GM12878 (cell line): Measurements from ENCODE around the gene PGLYRP4. TPM values are rescaled to one million over a fixed set of nuclear protein-coding genes. Genes with fewer than 3 reads are reported as not detected.

Source experiments
- DPF2 ChIP-seq: fragments of 450-650 bp; IDR thresholded peaks from 2 replicates; pipeline ENCODE4 v1.6.1; 2017; ENCODE audit warnings: mild to moderate bottlenecking
- EP300 ChIP-seq, 2 experiments: fragments of 150-350 bp in 1 of 2; IDR thresholded peaks; 2 replicates each; pipeline ENCODE4 v1.6.1; 2011 to 2012; ENCODE audit warnings: low read depth in 2 of 2, low read length in 2 of 2, borderline replicate concordance in 1 of 2, improper control_type of control experiment in 1 of 2, inconsistent platforms in 1 of 2; ENCODE audit not compliant: control insufficient read depth in 1 of 2
- FOXM1 ChIP-seq: IDR thresholded peaks from 2 replicates; pipeline ENCODE4 v1.6.1; 2012; ENCODE audit warnings: low read depth, mild to moderate bottlenecking, inconsistent platforms, low read length, moderate library complexity
- HDAC6 ChIP-seq: fragments of 200-600 bp; sonication (generic); IDR thresholded peaks from one replicate; pipeline ENCODE4 v1.8.0; 2017; ENCODE audit warnings: antibody characterized with exemption; ENCODE audit not compliant: unreplicated experiment
- JUNB ChIP-seq: IDR thresholded peaks from 2 replicates; pipeline ENCODE4 v1.6.1; 2016; ENCODE audit warnings: antibody characterized with exemption, mild to moderate bottlenecking
- NRF1 ChIP-seq: conservative IDR thresholded peaks from 2 replicates; pipeline ENCODE4 v1.6.1; 2011; ENCODE audit warnings: mild to moderate bottlenecking, low read depth, low read length, improper control_type of control experiment
- RBBP5 ChIP-seq: fragments of 200-600 bp; sonication (generic); conservative IDR thresholded peaks from 2 replicates; pipeline ENCODE4 v1.6.1; 2016
- SMAD1 ChIP-seq: fragments of 450-650 bp; IDR thresholded peaks from 2 replicates; pipeline ENCODE4 v1.6.1; 2018; ENCODE audit warnings: mild to moderate bottlenecking, low read depth; ENCODE audit not compliant: partially characterized antibody
- SMAD5 ChIP-seq: IDR thresholded peaks from 2 replicates; pipeline ENCODE4 v1.6.1; 2016; ENCODE audit warnings: antibody characterized with exemption, low read depth
- ZNF384 ChIP-seq: IDR thresholded peaks from 2 replicates; pipeline ENCODE4 v1.6.1; 2012; ENCODE audit warnings: low read depth, mild to moderate bottlenecking, low read length, improper control_type of control experiment, borderline replicate concordance
- polyA plus RNA-seq, 11 experiments: library from polyadenylated mRNA; depleted of rRNA in 4 of 11; unstranded in 6 of 11; stranded (reverse) in 5 of 11; fragments of >200 nt; fragmentation: Nextera tagmentation in 4 of 11; fragmentation: Illumina TruSeq in 1 of 11; extraction: Ambion mirVana in 4 of 11; extraction: Trizol in 1 of 11; gene quantifications; 1 replicate in 1 of 11; 2 replicates in 10 of 11; pipeline versions ENCODE4 v1.2.1 to v1.2.3, GENCODE V29; 2011 to 2016; ENCODE audit warnings: inconsistent platforms in 2 of 11, missing spikeins in 2 of 11, low read depth in 1 of 11
- total RNA-seq, 4 experiments: library from RNA; depleted of rRNA in 3 of 4; stranded (reverse); fragments of >200 nt in 3 of 4; fragmentation: Illumina TruSeq in 1 of 4; extraction: Trizol in 1 of 4; gene quantifications; 2 replicates each; pipeline versions ENCODE4 v1.2.1 to v1.2.3, GENCODE V29; 2013 to 2021
- TF ChIP-seq, protein P1 (sequence below): IDR thresholded peaks from 2 replicates; pipeline ENCODE4 v1.6.1; 2011; ENCODE audit warnings: mild to moderate bottlenecking, low read depth, low read length, moderate library complexity; ENCODE audit not compliant: insufficient replicate concordance
- TF ChIP-seq, protein P2 (sequence below): fragments of 450-650 bp; IDR thresholded peaks from 2 replicates; pipeline ENCODE4 v1.6.1; 2018; ENCODE audit warnings: borderline replicate concordance, mild to moderate bottlenecking; ENCODE audit not compliant: partially characterized antibody
- TF ChIP-seq, protein P3 (sequence below): IDR thresholded peaks from 2 replicates; pipeline ENCODE4 v1.6.1; 2012; ENCODE audit warnings: improper control_type of control experiment, low read depth, low read length; ENCODE audit not compliant: insufficient replicate concordance
- TF ChIP-seq, protein P4 (sequence below): fragments of 450-650 bp; IDR thresholded peaks from 2 replicates; pipeline ENCODE4 v1.6.1; 2016; ENCODE audit warnings: mild to moderate bottlenecking

PGLYRP4 gene
- total and polyA plus RNA-seq, 10 of the 15 experiments (the other 5 are each of a cell fraction or from before 2014, with no cell fraction given): 0.22 to 3.0 (median 0.44) TPM

DNA sequence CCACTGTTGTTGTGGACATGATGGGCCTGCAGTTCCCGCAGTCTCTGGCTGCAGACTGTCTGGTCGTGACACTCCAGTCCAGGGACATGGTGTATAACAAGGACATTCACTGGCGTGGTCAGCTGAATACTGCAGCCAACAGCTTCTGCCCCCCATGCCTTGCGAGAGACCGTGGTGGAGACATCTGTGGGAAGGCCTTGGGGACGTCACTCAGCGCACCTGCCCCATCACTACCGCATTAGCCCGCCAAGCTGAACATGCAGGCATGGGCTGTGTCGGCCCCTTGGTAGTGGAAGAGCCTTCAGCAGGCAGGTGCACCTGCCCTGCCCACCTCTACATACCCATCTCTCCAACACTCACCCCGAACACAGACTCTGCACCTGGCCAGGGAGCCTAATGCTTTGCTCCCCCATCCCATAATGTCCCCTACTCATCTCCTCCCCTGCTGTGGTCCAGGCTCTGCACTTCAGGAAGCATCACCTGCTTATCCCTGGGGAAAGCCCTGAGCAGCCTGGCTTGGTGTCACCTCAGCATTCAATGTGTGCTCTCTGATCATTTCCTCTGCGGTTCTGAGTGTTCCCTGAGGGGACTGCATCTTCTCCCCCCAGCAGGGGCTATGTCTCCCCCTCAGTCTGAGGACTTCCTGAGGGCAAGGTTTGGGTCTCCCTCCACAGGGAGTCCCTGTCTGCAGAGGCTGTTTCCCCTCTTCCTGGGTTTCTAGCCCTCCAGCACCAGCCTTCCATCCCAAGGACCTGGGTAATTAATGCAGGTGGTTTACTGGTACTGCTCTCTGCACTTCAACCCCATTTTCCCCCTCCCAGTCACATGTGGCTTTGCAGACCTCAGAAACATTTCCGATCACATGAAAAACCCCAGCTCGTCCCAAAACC, 3.2 kb downstream of the PGLYRP4 start (continued):
- TF ChIP-seq, protein P1, sequence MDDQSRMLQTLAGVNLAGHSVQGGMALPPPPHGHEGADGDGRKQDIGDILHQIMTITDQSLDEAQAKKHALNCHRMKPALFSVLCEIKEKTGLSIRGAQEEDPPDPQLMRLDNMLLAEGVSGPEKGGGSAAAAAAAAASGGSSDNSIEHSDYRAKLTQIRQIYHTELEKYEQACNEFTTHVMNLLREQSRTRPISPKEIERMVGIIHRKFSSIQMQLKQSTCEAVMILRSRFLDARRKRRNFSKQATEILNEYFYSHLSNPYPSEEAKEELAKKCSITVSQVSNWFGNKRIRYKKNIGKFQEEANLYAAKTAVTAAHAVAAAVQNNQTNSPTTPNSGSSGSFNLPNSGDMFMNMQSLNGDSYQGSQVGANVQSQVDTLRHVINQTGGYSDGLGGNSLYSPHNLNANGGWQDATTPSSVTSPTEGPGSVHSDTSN: no peak
- TF ChIP-seq EP300 (IDR thresholded peaks at IDR 0.05; ENCODE audit: borderline replicate concordance in 1 of 2, control insufficient read depth in 1 of 2, low read depth in 2 of 2, low read length in 2 of 2) (peak; percentile 29 to 36; a peak in 3 of 4 replicates), NRF1 (no peak), SMAD5 (no peak), JUNB (no peak), ZNF384 (no peak), FOXM1 (no peak), HDAC6 (no peak), RBBP5 (no peak), SMAD1 (no peak), DPF2 (peak; percentile 77; the same call in 1 of the 2 replicates)
- TF ChIP-seq, protein P2, sequence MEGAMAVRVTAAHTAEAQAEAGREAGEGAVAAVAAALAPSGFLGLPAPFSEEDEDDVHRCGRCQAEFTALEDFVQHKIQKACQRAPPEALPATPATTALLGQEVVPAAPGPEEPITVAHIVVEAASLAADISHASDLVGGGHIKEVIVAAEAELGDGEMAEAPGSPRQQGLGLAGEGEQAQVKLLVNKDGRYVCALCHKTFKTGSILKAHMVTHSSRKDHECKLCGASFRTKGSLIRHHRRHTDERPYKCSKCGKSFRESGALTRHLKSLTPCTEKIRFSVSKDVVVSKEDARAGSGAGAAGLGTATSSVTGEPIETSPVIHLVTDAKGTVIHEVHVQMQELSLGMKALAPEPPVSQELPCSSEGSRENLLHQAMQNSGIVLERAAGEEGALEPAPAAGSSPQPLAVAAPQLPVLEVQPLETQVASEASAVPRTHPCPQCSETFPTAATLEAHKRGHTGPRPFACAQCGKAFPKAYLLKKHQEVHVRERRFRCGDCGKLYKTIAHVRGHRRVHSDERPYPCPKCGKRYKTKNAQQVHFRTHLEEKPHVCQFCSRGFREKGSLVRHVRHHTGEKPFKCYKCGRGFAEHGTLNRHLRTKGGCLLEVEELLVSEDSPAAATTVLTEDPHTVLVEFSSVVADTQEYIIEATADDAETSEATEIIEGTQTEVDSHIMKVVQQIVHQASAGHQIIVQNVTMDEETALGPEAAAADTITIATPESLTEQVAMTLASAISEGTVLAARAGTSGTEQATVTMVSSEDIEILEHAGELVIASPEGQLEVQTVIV: no peak
- TF ChIP-seq, protein P3, sequence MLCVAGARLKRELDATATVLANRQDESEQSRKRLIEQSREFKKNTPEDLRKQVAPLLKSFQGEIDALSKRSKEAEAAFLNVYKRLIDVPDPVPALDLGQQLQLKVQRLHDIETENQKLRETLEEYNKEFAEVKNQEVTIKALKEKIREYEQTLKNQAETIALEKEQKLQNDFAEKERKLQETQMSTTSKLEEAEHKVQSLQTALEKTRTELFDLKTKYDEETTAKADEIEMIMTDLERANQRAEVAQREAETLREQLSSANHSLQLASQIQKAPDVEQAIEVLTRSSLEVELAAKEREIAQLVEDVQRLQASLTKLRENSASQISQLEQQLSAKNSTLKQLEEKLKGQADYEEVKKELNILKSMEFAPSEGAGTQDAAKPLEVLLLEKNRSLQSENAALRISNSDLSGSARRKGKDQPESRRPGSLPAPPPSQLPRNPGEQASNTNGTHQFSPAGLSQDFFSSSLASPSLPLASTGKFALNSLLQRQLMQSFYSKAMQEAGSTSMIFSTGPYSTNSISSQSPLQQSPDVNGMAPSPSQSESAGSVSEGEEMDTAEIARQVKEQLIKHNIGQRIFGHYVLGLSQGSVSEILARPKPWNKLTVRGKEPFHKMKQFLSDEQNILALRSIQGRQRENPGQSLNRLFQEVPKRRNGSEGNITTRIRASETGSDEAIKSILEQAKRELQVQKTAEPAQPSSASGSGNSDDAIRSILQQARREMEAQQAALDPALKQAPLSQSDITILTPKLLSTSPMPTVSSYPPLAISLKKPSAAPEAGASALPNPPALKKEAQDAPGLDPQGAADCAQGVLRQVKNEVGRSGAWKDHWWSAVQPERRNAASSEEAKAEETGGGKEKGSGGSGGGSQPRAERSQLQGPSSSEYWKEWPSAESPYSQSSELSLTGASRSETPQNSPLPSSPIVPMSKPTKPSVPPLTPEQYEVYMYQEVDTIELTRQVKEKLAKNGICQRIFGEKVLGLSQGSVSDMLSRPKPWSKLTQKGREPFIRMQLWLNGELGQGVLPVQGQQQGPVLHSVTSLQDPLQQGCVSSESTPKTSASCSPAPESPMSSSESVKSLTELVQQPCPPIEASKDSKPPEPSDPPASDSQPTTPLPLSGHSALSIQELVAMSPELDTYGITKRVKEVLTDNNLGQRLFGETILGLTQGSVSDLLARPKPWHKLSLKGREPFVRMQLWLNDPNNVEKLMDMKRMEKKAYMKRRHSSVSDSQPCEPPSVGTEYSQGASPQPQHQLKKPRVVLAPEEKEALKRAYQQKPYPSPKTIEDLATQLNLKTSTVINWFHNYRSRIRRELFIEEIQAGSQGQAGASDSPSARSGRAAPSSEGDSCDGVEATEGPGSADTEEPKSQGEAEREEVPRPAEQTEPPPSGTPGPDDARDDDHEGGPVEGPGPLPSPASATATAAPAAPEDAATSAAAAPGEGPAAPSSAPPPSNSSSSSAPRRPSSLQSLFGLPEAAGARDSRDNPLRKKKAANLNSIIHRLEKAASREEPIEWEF: no peak
- TF ChIP-seq, protein P4, sequence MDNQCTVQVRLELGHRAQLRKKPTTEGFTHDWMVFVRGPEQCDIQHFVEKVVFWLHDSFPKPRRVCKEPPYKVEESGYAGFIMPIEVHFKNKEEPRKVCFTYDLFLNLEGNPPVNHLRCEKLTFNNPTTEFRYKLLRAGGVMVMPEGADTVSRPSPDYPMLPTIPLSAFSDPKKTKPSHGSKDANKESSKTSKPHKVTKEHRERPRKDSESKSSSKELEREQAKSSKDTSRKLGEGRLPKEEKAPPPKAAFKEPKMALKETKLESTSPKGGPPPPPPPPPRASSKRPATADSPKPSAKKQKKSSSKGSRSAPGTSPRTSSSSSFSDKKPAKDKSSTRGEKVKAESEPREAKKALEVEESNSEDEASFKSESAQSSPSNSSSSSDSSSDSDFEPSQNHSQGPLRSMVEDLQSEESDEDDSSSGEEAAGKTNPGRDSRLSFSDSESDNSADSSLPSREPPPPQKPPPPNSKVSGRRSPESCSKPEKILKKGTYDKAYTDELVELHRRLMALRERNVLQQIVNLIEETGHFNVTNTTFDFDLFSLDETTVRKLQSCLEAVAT: no peak; the same call in 1 of the 2 replicates
